Colonic mucosa (tissue), 4 donors: ENCODE measurements around the gene HAUS2. TPM values are rescaled to one million over a fixed set of nuclear protein-coding genes. Genes with fewer than 3 reads are reported as not detected.
A peak's percentile ranks its signal among the peaks of the same experiment; 100 is the strongest.

Source experiments
- DNase-seq: peaks from one replicate; pipeline ENCODE4 v3.0.0-alpha.2; 2020
- H3K27ac ChIP-seq: fragments of 200-600 bp; one replicate; pipeline ENCODE4 v1.8.0; 2021
- H3K27me3 ChIP-seq: fragments of 200-600 bp; one replicate; pipeline ENCODE4 v1.8.0; 2021
- H3K36me3 ChIP-seq: fragments of 200-600 bp; one replicate; pipeline ENCODE4 v1.8.0; 2021
- H3K4me1 ChIP-seq: fragments of 200-600 bp; one replicate; pipeline ENCODE4 v1.8.0; 2021; ENCODE audit warnings: mild to moderate bottlenecking
- H3K4me3 ChIP-seq: fragments of 200-600 bp; one replicate; pipeline ENCODE4 v1.8.0; 2021
- H3K9ac ChIP-seq, 2 donors: one replicate each; pipeline ENCODE4 v1.7.0; 2013; ENCODE audit warnings: control low read depth in 2 of 2, low read depth in 2 of 2, low read length in 2 of 2
- H3K9me3 ChIP-seq: fragments of 200-600 bp; one replicate; pipeline ENCODE4 v1.8.0; 2021
- CTCF ChIP-seq: fragments of 200-600 bp; IDR thresholded peaks from one replicate; pipeline ENCODE4 v1.8.0; 2022; ENCODE audit warnings: antibody characterized with exemption, mild to moderate bottlenecking
- intact Hi-C: fragments of 100-400 bp; cut with DNase I; formaldehyde crosslinking; loops from one replicate; pipeline ENCODE4 v1.14.1; 2022
- total RNA-seq, 2 donors: library from RNA; stranded (reverse); fragmentation: NEBNext Ultra II Directional in 1 of 2; extraction: Animal tissue kit (Norgen Biotek cat#: 25700) in 1 of 2; gene quantifications; one replicate each; pipeline ENCODE4 v1.2.1, GENCODE V29; 2021
- donor health status: healthy.
- donor health status: DM: no; HTN: no; CAD: no.
- donor health status: DM: no; HTN: no; CAD: no.

HAUS2 gene
- total RNA-seq, 2 donors from 2014 or later: 16.0 to 21.3 TPM

- Histone ChIP-seq H3K27ac (peak overlapping the region; percentile 74), H3K9ac (peak overlapping the region; percentile 58 to 77), H3K27me3 (no peaks in the 10 kb centered on the region), H3K9me3 (no peaks in the 10 kb centered on the region), H3K36me3 (no peaks in the 10 kb centered on the region), H3K4me3 (peak overlapping the region; percentile 65), H3K4me1 (no peaks in the 10 kb centered on the region)
- DNase-seq: no peak
- intact Hi-C loops: no loop called here
- no peak for TF ChIP-seq CTCF
These were observed 27.5 kb downstream of the HAUS2 start for GRCh38 chr15:42576040-42576594.

GRCh38 chr15:42576776-42577175, 28.1 kb downstream of the HAUS2 start:
- Histone ChIP-seq H3K9ac (peak overlapping the region in 1 of 2 donors; percentile 15), H3K36me3 (no peaks in the 10 kb centered on the region), H3K4me1 (peaks cover 2% of the 10 kb centered on the region), H3K27me3 (no peaks in the 10 kb centered on the region), H3K4me3 (no peak overlapping the region), H3K27ac (no peak overlapping the region), H3K9me3 (no peaks in the 10 kb centered on the region)
- DNase-seq: no peak
- intact Hi-C loops: no loop called here
- TF ChIP-seq CTCF: no peak

GRCh38 chr15:42577514-42578031, 28.9 kb downstream of the HAUS2 start:
- TF ChIP-seq CTCF: no peak
- intact Hi-C loops: no loop called here
- H3K4me3 ChIP-seq: no peak overlapping the region
- H3K36me3 ChIP-seq: no peaks in the 10 kb centered on the region
- H3K9me3 ChIP-seq: no peaks in the 10 kb centered on the region
- H3K27me3 ChIP-seq: no peaks in the 10 kb centered on the region
- no peak overlapping the region for H3K9ac ChIP-seq
- no peak for DNase-seq
- H3K4me1 ChIP-seq: peaks cover 3% of the 10 kb centered on the region
- H3K27ac ChIP-seq: no peak overlapping the region

- Histone ChIP-seq H3K27me3 (no peaks in the 10 kb centered on the region), H3K9ac (no peak overlapping the region), H3K4me3 (no peak overlapping the region), H3K9me3 (no peaks in the 10 kb centered on the region), H3K27ac (no peak overlapping the region), H3K36me3 (no peaks in the 10 kb centered on the region), H3K4me1 (peaks cover 3% of the 10 kb centered on the region)
- intact Hi-C loops: no loop called here
- no peak for DNase-seq
- no peak for TF ChIP-seq CTCF
These were observed 30.4 kb downstream of the HAUS2 start for GRCh38 chr15:42578984-42579537.

GRCh38 chr15:42581272-42581730, 32.7 kb downstream of the HAUS2 start:
- peak overlapping the region; percentile 32 to 73 for H3K9ac ChIP-seq
- H3K4me3 ChIP-seq: peak overlapping the region; percentile 38
- H3K4me1 ChIP-seq: peaks cover 3% of the 10 kb centered on the region
- no peak for TF ChIP-seq CTCF
- H3K27ac ChIP-seq: peak overlapping the region; percentile 43
- H3K36me3 ChIP-seq: no peaks in the 10 kb centered on the region
- no peaks in the 10 kb centered on the region for H3K9me3 ChIP-seq
- intact Hi-C loops: no loop called here
- H3K27me3 ChIP-seq: no peaks in the 10 kb centered on the region
- peak; percentile 87 for DNase-seq
